Fibroblast of lung (primary cell): ENCODE data around the gene CYTH1.

Source experiments
- CTCF ChIP-seq, 2 donors: IDR thresholded peaks in 1 of 2; conservative IDR thresholded peaks in 1 of 2; 1 replicate in 1 of 2; 2 replicates in 1 of 2; pipeline ENCODE4 v1.5.1; 2011 to 2012; ENCODE audit warnings: low read length in 2 of 2, control low read depth in 1 of 2, inconsistent platforms in 1 of 2, low read depth in 1 of 2, mild to moderate bottlenecking in 1 of 2
- EZH2 ChIP-seq: IDR thresholded peaks from 2 replicates; pipeline ENCODE4 v1.5.1; 2012; ENCODE audit warnings: low read length, control low read depth, mild to moderate bottlenecking; ENCODE audit errors: missing control alignments

DNA sequence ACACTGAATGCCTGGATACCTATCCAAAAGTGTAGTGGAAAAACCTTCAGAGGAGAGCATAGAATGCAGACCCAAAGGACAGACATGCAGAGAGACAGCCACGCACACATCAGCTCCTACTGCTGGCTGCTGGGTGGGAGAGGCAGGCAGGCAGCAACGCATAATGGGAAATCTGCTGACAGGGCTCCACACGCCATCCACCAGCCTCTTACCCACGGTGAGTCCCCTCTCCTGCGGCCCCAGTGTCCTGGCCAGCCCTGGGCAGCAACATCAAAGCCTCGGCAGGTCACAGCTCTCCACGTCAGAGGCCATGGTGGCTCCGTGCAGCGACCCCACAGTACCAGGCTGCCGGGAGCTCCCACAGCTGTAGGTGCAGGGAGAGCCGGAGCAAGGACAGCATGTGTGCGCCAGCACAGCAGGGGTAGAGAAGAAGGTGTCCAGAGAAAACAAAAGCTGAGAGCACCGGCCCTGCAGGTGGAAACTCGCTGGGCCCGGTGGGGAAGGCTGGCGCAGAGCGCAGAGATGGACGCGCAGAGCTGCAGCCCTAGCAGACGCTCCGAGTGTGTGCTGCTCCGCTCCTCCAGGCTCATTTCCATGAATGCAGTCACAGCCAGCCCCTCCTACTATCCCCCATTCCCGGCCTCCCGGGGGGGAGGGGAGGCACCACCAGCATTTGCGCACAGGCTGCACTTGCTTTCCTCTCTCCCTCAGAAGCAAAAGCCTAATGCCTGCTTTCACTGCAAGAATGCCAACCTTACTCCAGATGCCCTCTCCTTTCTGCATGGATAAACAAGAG, 58.9 kb downstream of the CYTH1 start:
- TF ChIP-seq EZH2: no peak
- TF ChIP-seq CTCF (conservative IDR thresholded peaks at IDR 0.05 in 1 of 2, IDR thresholded peaks at IDR 0.05 in 1 of 2; ENCODE audit: low read depth in 1 of 2, low read length in 2 of 2): no peak
